ENCODE results near the gene CCDC47. TPM values are rescaled to one million over a fixed set of nuclear protein-coding genes. Genes with fewer than 3 reads are reported as not detected.

CCDC47 gene
- 49.8 and 54.9 TPM in 2 replicates for total RNA-seq (2014; rRNA removed; shearing (Covaris generic))

GRCh38 chr17:63773272-63774140 is at the start of gene CCDC47:
Gene CCDC47 (minus strand): TSS chr17:63773597. CDS start chr17:63766175, 7,422 bp downstream.
- Histone ChIP-seq H3K4me3 (peak within 1 kb of the TSS; percentile 74), H3K9me3 (replicated peaks) (no peaks in the 10 kb centered on the region), H3K4me1 (no peaks in the 10 kb centered on the region), H3K36me3 (peaks cover 13% of the 10 kb centered on the region), H3K27ac (peak within 1 kb of the TSS; percentile 96), H3K27me3 (no peaks in the 10 kb centered on the region)
- DNase-seq, result peak; percentile 98 to 99

GRCh38 chr17:63822537-63822936 is 49.1 kb upstream of the CCDC47 start:
- no peak for DNase-seq
- Histone ChIP-seq H3K4me3 (no peak overlapping the region), H3K9me3 (replicated peaks) (no peaks in the 10 kb centered on the region), H3K27ac (no peak overlapping the region), H3K4me1 (peaks cover 4% of the 10 kb centered on the region; the same call in 1 of the 2 replicates), H3K36me3 (peaks cover 65% of the 10 kb centered on the region), H3K27me3 (no peaks in the 10 kb centered on the region)

GRCh38 chr17:63821804-63822203 is 48.4 kb upstream of the CCDC47 start:
- Histone ChIP-seq H3K36me3 (peaks cover 73% of the 10 kb centered on the region), H3K9me3 (replicated peaks) (no peaks in the 10 kb centered on the region), H3K27me3 (no peaks in the 10 kb centered on the region), H3K4me1 (peaks cover 4% of the 10 kb centered on the region; the same call in 1 of the 2 replicates), H3K27ac (no peak overlapping the region), H3K4me3 (no peak overlapping the region)
- DNase-seq, result no peak

GRCh38 chr17:63820963-63821561 is 47.7 kb upstream of the CCDC47 start:
- no peak for DNase-seq
- Histone ChIP-seq H3K4me1 (peaks cover 4% of the 10 kb centered on the region; the same call in 1 of the 2 replicates), H3K27ac (no peak overlapping the region), H3K4me3 (no peak overlapping the region), H3K9me3 (replicated peaks) (no peaks in the 10 kb centered on the region), H3K27me3 (no peaks in the 10 kb centered on the region), H3K36me3 (peaks cover 80% of the 10 kb centered on the region)

GRCh38 chr17:63819585-63820537 is 46.5 kb upstream of the CCDC47 start:
- Histone ChIP-seq H3K4me1 (no peaks in the 10 kb centered on the region), H3K27ac (no peak overlapping the region), H3K9me3 (replicated peaks) (no peaks in the 10 kb centered on the region), H3K27me3 (no peaks in the 10 kb centered on the region), H3K36me3 (peaks cover 85% of the 10 kb centered on the region), H3K4me3 (no peak overlapping the region)
- no peak for DNase-seq

- Histone ChIP-seq H3K36me3 (peaks cover 85% of the 10 kb centered on the region), H3K4me1 (no peaks in the 10 kb centered on the region)
These were observed 45.7 kb upstream of the CCDC47 start for GRCh38 chr17:63819131-63819530.

GRCh38 chr17:63817736-63818385 is 44.5 kb upstream of the CCDC47 start:
- no peak overlapping the region for H3K4me3 ChIP-seq
- H3K9me3 ChIP-seq (replicated peaks), result no peaks in the 10 kb centered on the region
- H3K27ac ChIP-seq, result no peak overlapping the region
- H3K4me1 ChIP-seq, result no peaks in the 10 kb centered on the region
- H3K27me3 ChIP-seq, result no peaks in the 10 kb centered on the region
- no peak for DNase-seq
- H3K36me3 ChIP-seq, result peaks cover 89% of the 10 kb centered on the region

More at GRCh38 chr17:63819131-63819530, 45.7 kb upstream of the CCDC47 start:
- Histone ChIP-seq H3K9me3 (replicated peaks) (no peaks in the 10 kb centered on the region), H3K4me3 (no peak overlapping the region), H3K27me3 (no peaks in the 10 kb centered on the region), H3K27ac (no peak overlapping the region)
- DNase-seq, result no peak

- Histone ChIP-seq H3K4me1 (no peaks in the 10 kb centered on the region), H3K4me3 (no peak overlapping the region), H3K27ac (no peak overlapping the region), H3K27me3 (no peaks in the 10 kb centered on the region), H3K9me3 (replicated peaks) (no peaks in the 10 kb centered on the region), H3K36me3 (peaks cover 91% of the 10 kb centered on the region)
- DNase-seq, result no peak
These were observed 43.3 kb upstream of the CCDC47 start for GRCh38 chr17:63816669-63817068.

GRCh38 chr17:63816123-63816522 is 42.7 kb upstream of the CCDC47 start:
- peaks cover 91% of the 10 kb centered on the region for H3K36me3 ChIP-seq
- no peaks in the 10 kb centered on the region for H3K9me3 ChIP-seq (replicated peaks)
- no peaks in the 10 kb centered on the region for H3K4me1 ChIP-seq
- no peak for DNase-seq
- H3K27ac ChIP-seq, result no peak overlapping the region
- no peak overlapping the region for H3K4me3 ChIP-seq
- H3K27me3 ChIP-seq, result no peaks in the 10 kb centered on the region

- Histone ChIP-seq H3K4me3 (no peak overlapping the region), H3K4me1 (no peaks in the 10 kb centered on the region), H3K27me3 (no peaks in the 10 kb centered on the region), H3K27ac (no peak overlapping the region), H3K36me3 (peaks cover 89% of the 10 kb centered on the region), H3K9me3 (replicated peaks) (no peaks in the 10 kb centered on the region)
- no peak for DNase-seq
These were observed 36.6 kb upstream of the CCDC47 start for GRCh38 chr17:63809970-63810369.

GRCh38 chr17:63805591-63805990 is 32.2 kb upstream of the CCDC47 start:
- Histone ChIP-seq H3K4me1 (no peaks in the 10 kb centered on the region), H3K4me3 (no peak overlapping the region), H3K27me3 (no peaks in the 10 kb centered on the region), H3K27ac (no peak overlapping the region), H3K9me3 (replicated peaks) (no peaks in the 10 kb centered on the region), H3K36me3 (peaks cover 90% of the 10 kb centered on the region)
- no peak for DNase-seq

GRCh38 chr17:63804328-63804727 is 30.9 kb upstream of the CCDC47 start:
- peaks cover 93% of the 10 kb centered on the region for H3K36me3 ChIP-seq
- no peaks in the 10 kb centered on the region for H3K27me3 ChIP-seq
- H3K4me1 ChIP-seq, result no peaks in the 10 kb centered on the region

GRCh38 chr17:63800783-63801182 is 27.4 kb upstream of the CCDC47 start:
- Histone ChIP-seq H3K27me3 (no peaks in the 10 kb centered on the region), H3K27ac (no peak overlapping the region), H3K9me3 (replicated peaks) (no peaks in the 10 kb centered on the region), H3K36me3 (peaks cover 89% of the 10 kb centered on the region), H3K4me1 (no peaks in the 10 kb centered on the region), H3K4me3 (no peak overlapping the region)
- DNase-seq, result no peak

More at GRCh38 chr17:63804328-63804727, 30.9 kb upstream of the CCDC47 start:
- no peak for DNase-seq
- Histone ChIP-seq H3K27ac (no peak overlapping the region), H3K9me3 (replicated peaks) (no peaks in the 10 kb centered on the region), H3K4me3 (no peak overlapping the region)

GRCh38 chr17:63798572-63799106 is 25.2 kb upstream of the CCDC47 start:
- no peaks in the 10 kb centered on the region for H3K9me3 ChIP-seq (replicated peaks)
- H3K4me3 ChIP-seq, result no peak overlapping the region
- no peak overlapping the region for H3K27ac ChIP-seq
- no peaks in the 10 kb centered on the region for H3K4me1 ChIP-seq
- H3K27me3 ChIP-seq, result no peaks in the 10 kb centered on the region
- peaks cover 82% of the 10 kb centered on the region for H3K36me3 ChIP-seq
- no peak for DNase-seq
